GM23248 (cell line): ENCODE data around the gene EVI5L.

Experiments
- EZH2 ChIP-seq: fragments of 200-600 bp; sonication (generic); IDR thresholded peaks from 2 replicates; pipeline ENCODE4 v1.6.1; 2018; ENCODE audit warnings: antibody characterized with exemption, mild to moderate bottlenecking; ENCODE audit not compliant: insufficient read depth, poor library complexity, severe bottlenecking
- EZH2phosphoT487 ChIP-seq: fragments of 200-600 bp; sonication (generic); IDR thresholded peaks from 2 replicates; pipeline ENCODE4 v1.6.1; 2018; ENCODE audit warnings: antibody characterized with exemption, moderate library complexity, mild to moderate bottlenecking, low read depth; ENCODE audit not compliant: insufficient read depth

GRCh38 chr19:7789447-7789846 lies 40.6 kb upstream of the EVI5L start:
- TF ChIP-seq EZH2phosphoT487 (no peak), EZH2 (no peak)
